ENCODE results near the gene TNS2.
A peak's percentile ranks its signal among the peaks of the same experiment; 100 is the strongest.

Gene TNS2

GRCh38 chr12:53076461-53076860 lies 26.6 kb downstream of the TNS2 start:
- DNase-seq (ENCODE audit: insufficient read length, low spot score) (no peak), FAIRE-seq (no peak)
- TF ChIP-seq POLR2A (IDR thresholded peaks at IDR 0.05; ENCODE audit: low read depth, low read length) (no peak), PAX5 (IDR thresholded peaks at IDR 0.05; ENCODE audit: insufficient read depth, low read length, severe bottlenecking) (no peak), POU2F2 (IDR thresholded peaks at IDR 0.05; ENCODE audit: low read depth, low read length) (no peak), TAF1 (IDR thresholded peaks at IDR 0.05; ENCODE audit: low read depth, low read length) (no peak), SPI1 (IDR thresholded peaks at IDR 0.05; ENCODE audit: low read depth, low read length) (no peak)

DNA sequence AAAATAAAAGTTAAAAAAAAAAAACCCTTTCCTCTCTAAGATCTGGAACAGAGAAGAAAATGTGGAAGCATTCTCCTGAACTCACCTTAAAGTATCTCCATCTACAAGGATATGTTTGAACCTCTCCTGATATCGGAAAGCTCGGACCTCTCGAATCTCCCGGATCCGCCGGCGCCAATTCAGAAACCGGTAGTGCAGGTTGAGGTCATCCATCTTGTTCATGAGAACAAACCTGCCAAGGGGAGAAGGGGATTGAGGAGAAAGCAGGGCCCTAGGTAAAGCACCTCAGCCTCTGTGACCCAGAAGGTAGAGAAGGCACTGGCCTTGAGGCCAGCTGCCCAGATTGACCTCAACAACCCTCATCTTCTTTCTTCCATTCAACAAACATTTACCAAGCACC lies 27.2 kb downstream of the TNS2 start:
- TF ChIP-seq POLR2A (IDR thresholded peaks at IDR 0.05; ENCODE audit: low read depth, low read length) (no peak), POLR2AphosphoS5 (IDR thresholded peaks at IDR 0.05; ENCODE audit: low read depth, low read length) (no peak), POU2F2 (IDR thresholded peaks at IDR 0.05; ENCODE audit: low read depth, low read length) (no peak)
- no peak for FAIRE-seq
- no peak for DNase-seq (ENCODE audit: insufficient read length, low spot score)

- FAIRE-seq = peak; percentile 68
- DNase-seq (ENCODE audit: insufficient read length, low spot score) = no peak
- TF ChIP-seq POLR2A (IDR thresholded peaks at IDR 0.05; ENCODE audit: low read depth, low read length) = no peak
- no peak for TF ChIP-seq POU2F2 (IDR thresholded peaks at IDR 0.05; ENCODE audit: low read depth, low read length)
- TF ChIP-seq POLR2AphosphoS5 (IDR thresholded peaks at IDR 0.05; ENCODE audit: low read depth, low read length) = no peak
- TF ChIP-seq TAF1 (IDR thresholded peaks at IDR 0.05; ENCODE audit: low read depth, low read length) = no peak
Observed at GRCh38 chr12:53078425-53079225, 28.8 kb downstream of the TNS2 start.

DNA sequence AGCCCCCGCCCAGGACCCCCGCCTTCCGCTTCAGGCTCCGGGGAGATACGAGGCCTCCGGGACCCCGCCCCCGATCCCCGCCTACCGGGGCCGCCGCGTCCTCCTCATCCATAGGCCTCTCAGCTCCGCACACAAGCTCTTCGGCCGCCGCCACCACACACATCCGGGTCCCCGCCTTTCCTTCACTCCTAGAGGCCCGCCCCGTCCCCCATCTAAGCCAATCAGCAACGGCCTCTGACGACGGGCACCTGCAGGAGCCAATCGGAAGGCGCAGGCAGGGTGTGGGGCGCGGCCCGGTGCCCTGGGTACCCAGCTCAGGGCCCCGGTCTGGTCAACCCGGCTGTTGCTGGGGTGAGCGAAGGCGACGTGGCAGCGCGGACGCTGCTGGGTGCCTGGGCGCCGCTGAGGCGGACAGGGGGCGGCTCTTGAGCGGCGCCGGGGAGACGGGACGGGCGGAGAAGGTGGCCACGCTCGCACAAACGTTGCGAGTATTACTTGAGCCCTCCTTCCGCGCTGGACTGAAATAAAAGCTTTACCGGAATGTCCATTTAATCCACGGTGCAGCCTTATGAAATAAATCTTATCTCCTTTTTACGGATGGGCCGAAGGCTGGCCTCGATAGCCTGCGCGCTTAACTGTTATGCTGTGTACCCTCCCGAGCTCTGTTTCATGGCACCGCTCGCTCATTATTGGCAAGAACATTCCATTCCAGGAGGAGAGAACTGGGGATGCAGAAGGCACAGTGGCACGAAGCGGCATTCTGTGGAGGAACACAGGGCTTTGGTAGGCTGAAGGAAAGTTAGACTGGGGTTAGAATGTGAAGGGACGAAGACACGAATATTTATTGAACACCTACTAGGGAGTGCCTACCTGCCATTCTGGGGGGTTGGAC lies 29.6 kb downstream of the TNS2 start, which contains the start of gene SPRYD3:
TSS of gene SPRYD3 (minus strand) at position 165 of the 892 bp plus-strand sequence. CDS start at position 108, 57 bp downstream.
- FAIRE-seq (peak; percentile 91), DNase-seq (ENCODE audit: insufficient read length, low spot score) (peak; percentile 100)
- TF ChIP-seq POU2F2 (IDR thresholded peaks at IDR 0.05; ENCODE audit: low read depth, low read length) = no peak
- peak; percentile 46; the same call in 1 of the 2 replicates for TF ChIP-seq POLR2AphosphoS5 (IDR thresholded peaks at IDR 0.05; ENCODE audit: low read depth, low read length)
- peak; percentile 78 for TF ChIP-seq POLR2A (IDR thresholded peaks at IDR 0.05; ENCODE audit: low read depth, low read length)
- TF ChIP-seq PAX5 (IDR thresholded peaks at IDR 0.05; ENCODE audit: insufficient read depth, low read length, severe bottlenecking) = no peak
- TF ChIP-seq TAF1 (IDR thresholded peaks at IDR 0.05; ENCODE audit: low read depth, low read length) = 0 out of 2 replicates have a peak, but pooled peaks have one; percentile 50
- TF ChIP-seq SPI1 (IDR thresholded peaks at IDR 0.05; ENCODE audit: low read depth, low read length) = no peak

DNA sequence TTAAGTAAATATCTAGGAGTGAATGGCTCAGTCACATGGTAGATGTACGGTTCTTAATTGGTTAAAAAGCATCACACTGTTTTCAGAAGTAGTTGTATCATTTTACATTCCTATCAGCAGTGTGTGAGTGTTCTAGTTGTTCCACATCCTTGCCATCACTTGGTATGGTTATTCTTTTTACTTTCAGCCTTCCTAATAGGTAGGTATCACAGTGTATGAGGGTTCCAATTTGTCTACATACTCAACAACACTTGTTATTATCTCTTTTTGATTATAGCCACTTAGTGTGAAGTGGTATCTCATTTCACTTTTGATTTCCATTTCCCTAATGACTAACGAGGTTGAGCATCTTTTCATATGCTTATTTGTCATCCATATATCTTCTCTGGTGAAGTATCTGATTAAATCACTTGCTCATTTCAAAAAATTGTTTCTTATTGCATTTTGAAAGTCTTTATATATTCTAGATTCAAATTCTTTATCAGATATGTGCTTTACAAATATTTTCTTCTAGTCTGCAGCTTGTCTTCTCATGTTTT lies 32.8 kb downstream of the TNS2 start:
- no peak for FAIRE-seq

GRCh38 chr12:53086361-53086760 lies 36.5 kb downstream of the TNS2 start:
- TF ChIP-seq POLR2AphosphoS5 (IDR thresholded peaks at IDR 0.05; ENCODE audit: low read depth, low read length) = no peak
- no peak for TF ChIP-seq POU2F2 (IDR thresholded peaks at IDR 0.05; ENCODE audit: low read depth, low read length)
- no peak for TF ChIP-seq SPI1 (IDR thresholded peaks at IDR 0.05; ENCODE audit: low read depth, low read length)
- no peak for TF ChIP-seq PAX5 (IDR thresholded peaks at IDR 0.05; ENCODE audit: insufficient read depth, low read length, severe bottlenecking)
- no peak for TF ChIP-seq POLR2A (IDR thresholded peaks at IDR 0.05; ENCODE audit: low read depth, low read length)
- no peak for TF ChIP-seq TAF1 (IDR thresholded peaks at IDR 0.05; ENCODE audit: low read depth, low read length)

More for the DNA sequence above, 32.8 kb downstream of the TNS2 start:
- DNase-seq (ENCODE audit: insufficient read length, low spot score) = no peak
- no peak for TF ChIP-seq PAX5 (IDR thresholded peaks at IDR 0.05; ENCODE audit: insufficient read depth, low read length, severe bottlenecking)
- TF ChIP-seq TAF1 (IDR thresholded peaks at IDR 0.05; ENCODE audit: low read depth, low read length) = no peak
- no peak for TF ChIP-seq SPI1 (IDR thresholded peaks at IDR 0.05; ENCODE audit: low read depth, low read length)
- no peak for TF ChIP-seq POLR2A (IDR thresholded peaks at IDR 0.05; ENCODE audit: low read depth, low read length)
- no peak for TF ChIP-seq POU2F2 (IDR thresholded peaks at IDR 0.05; ENCODE audit: low read depth, low read length)

GRCh38 chr12:53090105-53090504 lies 40.2 kb downstream of the TNS2 start:
- TF ChIP-seq POLR2A (IDR thresholded peaks at IDR 0.05; ENCODE audit: low read depth, low read length) (no peak), POU2F2 (IDR thresholded peaks at IDR 0.05; ENCODE audit: low read depth, low read length) (no peak), POLR2AphosphoS5 (IDR thresholded peaks at IDR 0.05; ENCODE audit: low read depth, low read length) (no peak), SPI1 (IDR thresholded peaks at IDR 0.05; ENCODE audit: low read depth, low read length) (no peak), TAF1 (IDR thresholded peaks at IDR 0.05; ENCODE audit: low read depth, low read length) (no peak), PAX5 (IDR thresholded peaks at IDR 0.05; ENCODE audit: insufficient read depth, low read length, severe bottlenecking) (no peak)
- FAIRE-seq (no peak), DNase-seq (ENCODE audit: insufficient read length, low spot score) (no peak)

More at GRCh38 chr12:53086361-53086760, 36.5 kb downstream of the TNS2 start:
- DNase-seq (ENCODE audit: insufficient read length, low spot score) (no peak), FAIRE-seq (no peak)

- no peak for DNase-seq (ENCODE audit: insufficient read length, low spot score)
- no peak for FAIRE-seq
- TF ChIP-seq POLR2AphosphoS5 (IDR thresholded peaks at IDR 0.05; ENCODE audit: low read depth, low read length) (no peak), PAX5 (IDR thresholded peaks at IDR 0.05; ENCODE audit: insufficient read depth, low read length, severe bottlenecking) (no peak), POLR2A (IDR thresholded peaks at IDR 0.05; ENCODE audit: low read depth, low read length) (no peak), POU2F2 (IDR thresholded peaks at IDR 0.05; ENCODE audit: low read depth, low read length) (no peak), SPI1 (IDR thresholded peaks at IDR 0.05; ENCODE audit: low read depth, low read length) (no peak), TAF1 (IDR thresholded peaks at IDR 0.05; ENCODE audit: low read depth, low read length) (no peak)
Observed at GRCh38 chr12:53090554-53090953, 40.7 kb downstream of the TNS2 start.

- TF ChIP-seq POLR2AphosphoS5 (IDR thresholded peaks at IDR 0.05; ENCODE audit: low read depth, low read length) (no peak), TAF1 (IDR thresholded peaks at IDR 0.05; ENCODE audit: low read depth, low read length) (no peak), POU2F2 (IDR thresholded peaks at IDR 0.05; ENCODE audit: low read depth, low read length) (no peak), SPI1 (IDR thresholded peaks at IDR 0.05; ENCODE audit: low read depth, low read length) (no peak), PAX5 (IDR thresholded peaks at IDR 0.05; ENCODE audit: insufficient read depth, low read length, severe bottlenecking) (no peak), POLR2A (IDR thresholded peaks at IDR 0.05; ENCODE audit: low read depth, low read length) (no peak)
- DNase-seq (ENCODE audit: insufficient read length, low spot score) (no peak), FAIRE-seq (no peak)
Observed at GRCh38 chr12:53091756-53092155, 41.9 kb downstream of the TNS2 start.

Measured in GM12891 (cell line).